ENCODE data around the gene NIPSNAP2.

GRCh38 chr7:55965805-55966421 lies 1.5 kb downstream of the NIPSNAP2 start:
- no peak for TF ChIP-seq POLR2A (IDR thresholded peaks at IDR 0.05)
- TF ChIP-seq CTCF (IDR thresholded peaks at IDR 0.05), result no peak
- TF ChIP-seq EP300 (IDR thresholded peaks at IDR 0.05), result no peak
- no peak for TF ChIP-seq POLR2AphosphoS5 (IDR thresholded peaks at IDR 0.05)

Measured in stomach (tissue), 4 donors.